ENCODE data around the gene GID8.

GID8 gene
- total RNA-seq = 54.1 to 74.6 reads per million in 2 donors

DNA sequence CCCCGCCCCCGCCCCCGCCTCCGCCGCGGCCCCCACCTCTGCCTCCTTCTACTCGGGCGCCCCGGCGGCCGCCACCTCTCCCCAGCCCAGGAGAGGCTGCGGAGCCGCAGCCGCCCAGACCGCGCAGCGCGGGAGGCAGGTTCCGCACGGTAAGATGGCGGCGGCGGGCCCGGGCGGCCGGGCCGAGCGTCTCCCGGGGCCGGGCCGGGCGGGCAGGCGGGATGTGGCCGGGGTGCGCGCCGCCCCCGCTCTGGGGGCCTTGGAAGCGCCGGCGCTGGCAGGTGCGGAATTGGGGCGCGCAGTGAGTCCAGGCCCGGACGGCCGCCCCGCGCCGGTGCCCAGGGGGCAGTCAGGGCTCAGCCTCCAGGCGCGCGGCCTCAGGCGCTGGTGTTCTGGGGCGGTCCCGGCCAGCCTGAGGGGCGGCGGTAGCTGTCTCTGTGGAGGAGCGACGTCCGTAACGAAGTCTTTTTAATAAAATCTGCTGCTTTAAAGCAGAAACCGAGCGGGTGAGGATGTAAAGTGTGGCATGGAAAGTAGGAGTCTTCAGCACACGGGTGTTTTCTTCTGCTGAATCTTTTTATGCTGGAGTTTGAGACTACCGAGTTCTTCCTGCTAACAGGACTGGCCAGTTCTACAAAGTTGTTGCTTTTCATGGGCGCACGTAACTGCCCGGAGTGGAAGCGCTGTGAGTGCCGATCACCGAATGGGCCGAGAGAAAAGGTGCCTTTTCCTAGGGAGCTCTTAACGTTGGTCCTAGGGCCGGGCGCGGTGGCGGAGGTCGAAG lies at the start of gene GID8:
GID8 (plus strand) TSS at position 43 of the 784 bp plus-strand sequence. CDS start 3,356 bp downstream, outside the sequence.
- DNase-seq = peak; percentile 44

DNA sequence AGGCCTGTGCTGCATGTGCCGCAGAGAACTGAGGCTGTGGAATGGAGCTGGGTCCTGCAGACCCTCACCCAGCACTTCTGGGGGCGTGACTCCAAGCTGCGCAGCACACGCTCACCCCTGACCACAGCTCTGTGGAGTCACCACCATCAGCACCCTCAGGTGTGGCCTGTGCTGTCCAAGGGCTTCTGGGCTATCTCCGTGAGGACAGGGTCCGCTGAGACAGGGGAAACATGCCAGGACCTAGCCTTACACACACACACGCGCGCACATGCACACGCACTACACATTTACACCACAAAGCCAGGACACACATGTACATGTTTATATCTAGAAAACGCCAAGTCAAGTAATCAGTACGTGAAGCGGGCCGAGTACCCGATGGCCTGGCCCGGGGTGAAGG lies 49.5 kb upstream of the GID8 start:
- DNase-seq = no peak

DNA sequence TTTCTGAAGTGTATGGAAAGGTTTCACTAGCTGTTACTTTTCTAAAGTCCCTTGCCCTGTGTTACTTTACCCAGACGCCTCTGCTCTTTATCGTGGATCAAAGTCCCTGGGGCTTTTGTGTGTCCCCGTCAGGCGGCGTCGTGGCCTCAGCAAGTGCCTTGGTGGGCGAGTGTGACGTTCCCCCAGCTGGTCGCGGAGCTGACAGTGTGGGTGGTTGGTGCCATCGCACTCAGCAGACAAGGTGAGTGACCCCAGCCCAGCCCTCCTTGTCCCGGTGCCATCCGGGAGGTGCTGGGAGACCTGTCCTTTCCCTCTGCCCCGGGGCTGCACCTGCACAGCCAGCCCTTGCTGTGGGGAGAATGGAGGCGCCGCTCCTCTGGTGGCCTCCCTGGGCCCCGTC lies 49.0 kb upstream of the GID8 start:
- no peak for DNase-seq

DNA sequence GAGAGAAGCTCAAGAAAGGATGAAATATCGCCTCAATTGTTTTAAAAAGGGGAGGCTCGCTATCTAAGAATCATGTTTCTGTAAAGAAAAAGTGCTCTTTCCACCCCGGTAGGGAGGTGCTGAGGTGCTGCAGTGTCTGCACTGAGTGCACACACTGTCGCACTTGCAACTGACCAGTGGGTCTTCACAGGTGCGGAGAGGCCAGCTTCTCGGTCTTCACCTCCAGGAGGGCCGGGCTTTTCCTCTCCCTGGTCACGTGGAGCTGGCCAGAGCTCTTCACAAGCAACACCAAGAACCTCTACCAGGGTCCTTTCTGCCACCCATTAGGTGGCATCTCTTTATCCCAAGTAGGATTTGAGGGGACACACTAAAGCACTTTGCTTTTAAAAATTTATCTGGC lies 48.5 kb upstream of the GID8 start:
- no peak for DNase-seq

DNA sequence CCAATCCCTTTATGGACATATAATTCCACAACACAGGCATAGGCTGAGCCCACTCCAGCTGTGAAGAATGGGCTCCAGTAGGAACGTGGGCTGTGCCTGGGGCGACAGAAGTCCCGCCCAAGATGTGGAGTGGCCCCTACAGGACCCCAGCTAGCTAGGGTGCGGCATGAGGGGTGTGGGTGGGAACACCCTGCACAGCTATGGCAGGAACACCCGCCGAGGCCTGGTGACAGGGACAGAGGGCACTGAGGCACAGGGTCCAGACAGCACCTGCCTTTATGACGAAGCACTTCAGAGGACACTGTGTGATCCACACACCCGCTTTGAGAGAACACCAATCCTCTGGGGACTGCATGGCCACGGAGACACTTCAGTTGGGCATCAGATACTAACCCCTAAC lies 48.1 kb upstream of the GID8 start:
- DNase-seq = no peak

DNA sequence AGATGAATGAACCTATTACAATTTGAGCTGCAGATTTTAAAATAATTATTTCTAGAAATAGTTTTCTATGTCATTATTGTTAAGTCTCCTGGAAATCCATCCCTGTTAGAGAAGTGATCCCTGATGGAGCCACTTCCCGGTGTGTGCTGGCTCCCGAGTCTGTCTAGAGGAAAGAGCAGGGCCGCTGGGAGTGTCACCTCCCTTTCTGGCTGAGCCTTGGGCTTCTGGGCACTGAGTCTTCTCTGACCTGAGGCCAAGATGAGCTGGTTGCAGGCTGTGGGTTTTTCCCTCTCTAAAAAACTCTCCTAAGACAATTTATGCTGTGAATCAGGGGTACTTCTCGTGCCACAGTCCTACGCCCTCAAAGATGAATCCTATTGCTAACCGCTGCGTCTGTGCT lies 47.5 kb upstream of the GID8 start:
- no peak for DNase-seq

DNA sequence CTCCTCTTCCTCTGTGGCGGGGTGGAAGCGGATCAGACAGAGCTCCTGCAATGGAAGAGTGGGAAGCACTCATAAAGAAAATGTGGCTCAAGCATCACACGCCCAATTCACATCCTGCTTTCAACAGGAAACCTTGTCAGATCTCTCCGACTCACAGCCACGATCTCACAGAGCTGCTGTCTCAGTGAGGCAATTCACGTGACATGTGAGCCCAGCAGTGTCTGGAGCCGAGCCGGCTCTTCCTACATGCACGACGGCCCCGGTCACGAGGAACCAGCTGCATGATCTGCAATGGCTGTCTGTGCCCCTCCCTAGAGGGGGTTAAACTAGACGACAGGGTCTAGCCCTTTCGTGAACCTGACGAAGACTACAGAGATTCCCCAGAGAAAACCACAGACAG lies 46.8 kb upstream of the GID8 start:
- DNase-seq = no peak

DNA sequence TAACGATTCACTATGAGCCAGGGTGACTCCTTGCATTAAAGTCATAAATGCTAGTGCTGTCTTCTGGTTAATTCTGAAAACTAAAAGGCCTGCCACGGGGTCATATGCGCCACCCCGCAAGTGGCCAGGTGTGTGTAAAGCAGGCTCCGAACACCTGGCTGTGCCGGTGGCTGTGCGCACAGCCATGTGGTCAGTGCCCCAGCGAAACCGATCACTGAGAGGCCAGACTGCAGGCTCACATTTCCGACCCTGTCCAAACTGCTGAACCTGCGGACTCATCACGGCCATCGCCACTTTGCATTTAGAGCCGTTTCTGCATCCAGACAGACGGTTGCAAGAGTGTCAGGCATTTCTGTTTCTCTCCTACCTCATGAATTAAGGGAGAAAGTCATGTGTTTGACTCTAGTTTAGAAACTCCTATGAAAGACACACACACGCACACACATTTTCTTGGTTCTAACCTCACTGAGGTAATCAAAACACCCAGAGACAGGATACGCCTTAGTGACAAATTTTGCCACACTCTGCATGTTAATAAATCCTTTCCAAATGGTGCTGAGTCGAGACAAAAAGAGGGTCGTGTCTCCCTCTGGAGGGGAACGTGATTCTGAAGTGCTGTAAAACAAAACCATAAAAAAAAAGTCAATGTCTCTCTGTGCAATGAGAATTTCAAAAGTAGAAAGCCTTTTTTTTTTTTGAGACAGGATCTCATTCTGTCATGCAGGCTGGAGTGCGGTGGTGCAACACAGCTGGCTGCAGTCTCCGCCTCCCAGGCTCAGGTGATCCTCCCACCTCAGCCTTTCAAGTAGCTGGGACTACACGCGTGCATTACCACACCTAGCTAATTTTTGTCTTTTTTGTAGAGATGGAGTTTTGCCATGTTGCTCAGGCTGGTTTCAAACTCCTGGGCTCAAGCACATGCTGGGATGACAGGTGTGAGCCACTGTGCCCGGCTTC lies 45.3 kb upstream of the GID8 start:
- DNase-seq = no peak

DNA sequence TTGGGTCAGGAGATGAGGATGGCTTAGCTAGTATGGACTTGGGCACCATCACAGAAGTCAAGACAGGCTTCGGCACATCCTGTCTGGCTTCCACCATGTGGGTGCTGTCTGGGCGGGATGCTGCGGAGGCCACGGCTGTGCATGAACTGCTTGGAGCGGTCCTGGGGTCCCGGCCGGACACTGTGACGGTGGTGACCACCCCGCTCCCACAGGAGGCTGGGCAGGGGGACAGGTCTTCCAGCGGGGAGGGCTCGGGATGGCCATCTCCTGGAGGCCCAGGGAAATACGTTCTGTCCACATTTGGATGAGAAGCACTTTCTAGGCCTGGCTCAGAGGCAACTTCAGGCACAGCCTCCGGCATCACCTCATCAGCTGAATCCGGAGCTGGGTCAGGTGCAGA lies 44.2 kb upstream of the GID8 start:
- DNase-seq = no peak

DNA sequence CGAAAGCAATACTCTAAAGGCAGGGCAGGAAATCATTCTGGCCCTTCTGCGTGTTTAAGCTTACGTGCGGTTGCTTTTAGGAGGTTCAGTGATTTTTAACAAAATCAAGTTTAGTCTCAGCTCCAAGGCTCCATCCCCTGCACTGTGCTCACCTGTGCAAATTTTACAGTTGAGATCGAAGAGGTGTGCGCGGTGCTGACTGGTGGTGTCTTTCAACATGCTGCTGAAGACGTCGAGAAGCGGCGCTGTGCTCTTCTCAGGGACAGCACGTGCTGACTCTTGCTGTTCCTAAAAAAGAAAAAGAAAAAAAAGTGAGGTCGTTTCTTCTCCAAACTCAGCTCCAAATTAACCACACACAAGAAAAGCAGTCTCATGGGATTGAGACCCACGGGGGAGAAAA lies 43.7 kb upstream of the GID8 start:
- DNase-seq = no peak

DNA sequence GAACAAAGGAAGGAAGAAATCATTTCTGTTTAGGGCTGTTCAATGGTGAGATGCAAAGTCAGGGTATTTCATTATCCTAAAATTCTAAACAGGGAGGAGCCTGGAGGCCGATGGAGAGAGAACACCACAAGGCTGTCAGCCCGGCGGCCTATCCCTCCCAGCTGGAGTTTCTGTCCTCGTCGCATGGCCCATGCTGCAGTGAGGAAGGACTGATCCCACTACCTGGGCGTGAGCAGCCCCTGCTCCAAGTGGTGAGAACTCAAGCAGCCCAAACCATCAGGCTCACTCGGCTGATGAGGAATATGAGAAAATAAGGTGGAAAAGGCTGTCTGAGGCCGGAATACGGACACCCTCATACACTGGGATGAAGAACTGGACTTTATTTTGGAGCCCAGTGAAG lies 42.4 kb upstream of the GID8 start:
- no peak for DNase-seq

DNA sequence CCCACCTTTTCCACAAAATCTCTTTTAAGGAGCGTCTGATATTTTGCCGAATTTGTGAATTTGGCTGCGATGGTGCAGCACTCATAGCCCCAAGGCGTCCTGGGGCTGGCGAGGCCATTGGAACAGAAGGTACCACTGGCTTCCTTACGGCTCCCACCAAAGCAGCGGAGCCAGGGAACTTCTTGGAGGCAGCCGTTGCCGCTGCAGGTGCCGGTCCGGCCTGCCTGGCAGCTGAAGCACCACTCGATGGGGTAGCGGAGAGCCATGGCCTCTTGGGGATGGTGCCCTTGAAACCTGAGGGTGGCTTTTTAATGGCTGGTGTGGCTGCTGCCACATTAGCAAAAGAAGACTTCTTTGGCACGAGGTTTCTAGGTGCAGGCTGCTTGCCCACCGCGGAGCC lies 41.4 kb upstream of the GID8 start:
- no peak for DNase-seq

DNA sequence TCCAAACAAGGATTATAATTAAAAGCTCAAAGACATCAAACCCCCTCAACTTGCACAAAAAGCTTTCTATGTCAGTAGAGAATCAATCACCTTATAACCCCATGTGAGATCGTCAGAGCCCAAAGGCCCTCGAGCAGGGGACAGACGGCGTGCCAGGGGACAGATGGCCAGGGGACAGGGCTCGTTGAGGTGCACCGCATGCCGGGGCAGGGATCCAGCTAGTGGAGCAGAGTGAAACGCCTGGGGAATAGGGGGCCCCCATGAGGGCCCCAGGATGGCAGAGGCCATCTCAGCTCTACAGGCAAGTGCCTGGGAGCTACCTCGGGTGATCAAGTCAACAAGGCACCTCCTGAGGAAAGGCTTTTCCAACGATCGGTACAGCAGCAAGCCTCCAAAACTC lies 40.3 kb upstream of the GID8 start:
- no peak for DNase-seq

DNA sequence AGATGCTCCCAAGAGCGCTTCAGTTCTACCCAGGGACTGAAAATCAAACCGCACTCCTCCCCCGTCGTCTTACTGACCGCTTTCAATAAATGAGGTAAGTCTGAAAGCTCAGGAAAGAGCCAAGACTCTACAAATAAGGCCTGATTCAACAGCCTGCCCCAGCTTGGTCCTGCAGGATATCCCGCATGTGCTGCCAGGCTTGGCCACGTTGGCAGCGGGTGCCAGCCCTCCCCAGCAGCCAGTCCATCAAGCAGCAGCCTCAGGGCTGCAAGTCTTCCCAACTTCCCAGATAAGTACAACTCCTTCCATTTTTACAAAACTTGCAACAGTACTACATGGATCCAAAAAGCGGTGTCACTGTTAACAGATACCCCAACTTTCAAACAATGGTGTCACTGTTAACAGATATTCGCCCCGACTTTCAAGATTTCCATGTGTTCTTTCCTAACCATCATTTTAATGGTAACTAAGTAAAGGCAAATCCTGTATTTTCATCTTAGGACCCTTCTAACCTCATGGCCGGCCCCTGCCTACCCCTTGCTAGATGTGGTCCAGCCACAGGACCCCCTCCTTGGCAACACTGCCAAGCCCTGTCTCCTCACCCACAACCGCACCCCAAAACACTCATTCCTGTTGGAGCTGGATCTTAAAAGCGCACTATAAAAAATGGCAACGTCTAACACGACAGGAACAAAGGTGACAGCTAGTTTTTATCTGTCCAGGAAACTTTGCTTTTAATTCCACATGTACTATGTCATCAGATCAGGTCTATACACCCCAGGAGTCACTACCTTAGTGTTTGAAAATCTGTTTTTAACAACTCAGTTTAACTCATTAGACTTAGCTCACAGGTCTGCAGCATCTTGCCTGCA lies 39.6 kb upstream of the GID8 start:
- no peak for DNase-seq

DNA sequence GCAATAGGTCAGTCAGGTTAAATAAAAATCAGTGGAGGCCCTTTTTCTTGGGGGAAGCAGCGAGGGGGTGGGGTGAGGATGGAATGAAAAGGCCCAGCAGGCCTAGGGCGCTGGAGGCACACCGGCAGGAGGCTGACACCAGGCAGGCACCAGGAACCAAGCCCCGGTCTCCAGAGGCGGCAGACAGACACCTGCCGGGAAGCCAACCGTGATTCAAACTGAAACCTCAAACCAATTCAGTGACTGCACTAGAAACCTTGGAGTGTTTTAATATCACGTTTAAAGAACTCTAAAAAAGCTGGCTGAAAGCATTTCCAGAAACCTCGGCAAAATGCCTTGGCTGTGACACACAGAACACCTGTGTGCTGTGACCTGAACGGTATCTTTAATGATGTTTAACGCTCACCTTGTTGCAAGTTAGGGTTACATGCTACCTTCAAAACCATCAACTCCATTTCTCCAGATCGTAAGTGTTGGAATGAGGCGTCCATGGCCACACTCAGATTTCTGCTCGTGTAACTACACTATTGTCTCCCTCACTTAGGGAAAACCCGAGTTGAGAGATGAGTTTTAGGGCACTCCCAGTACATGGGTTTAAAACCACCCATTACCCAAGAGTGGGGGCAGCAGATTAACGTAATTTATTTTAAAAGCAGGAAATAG lies 38.8 kb upstream of the GID8 start:
- no peak for DNase-seq

DNA sequence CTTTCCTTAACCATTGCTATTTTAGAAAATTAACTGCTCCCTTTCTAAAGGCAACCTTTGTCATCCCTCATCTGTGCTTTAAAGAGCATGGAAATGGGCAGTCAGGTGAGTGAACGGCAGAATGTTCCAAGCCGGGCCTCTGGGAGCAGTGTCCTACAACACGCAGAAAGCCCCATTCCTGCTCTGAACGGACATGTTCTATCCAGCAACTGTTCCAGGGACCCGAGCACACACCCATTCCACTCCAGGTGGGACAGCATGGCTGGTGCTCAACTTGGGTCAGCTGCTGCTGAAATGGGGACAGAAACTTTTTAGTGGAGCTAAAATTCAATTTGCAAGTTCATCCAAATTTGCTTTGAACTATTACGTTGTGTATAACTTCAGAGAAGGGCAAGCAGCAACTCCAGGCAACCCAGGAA lies 38.3 kb upstream of the GID8 start:
- DNase-seq = no peak

DNA sequence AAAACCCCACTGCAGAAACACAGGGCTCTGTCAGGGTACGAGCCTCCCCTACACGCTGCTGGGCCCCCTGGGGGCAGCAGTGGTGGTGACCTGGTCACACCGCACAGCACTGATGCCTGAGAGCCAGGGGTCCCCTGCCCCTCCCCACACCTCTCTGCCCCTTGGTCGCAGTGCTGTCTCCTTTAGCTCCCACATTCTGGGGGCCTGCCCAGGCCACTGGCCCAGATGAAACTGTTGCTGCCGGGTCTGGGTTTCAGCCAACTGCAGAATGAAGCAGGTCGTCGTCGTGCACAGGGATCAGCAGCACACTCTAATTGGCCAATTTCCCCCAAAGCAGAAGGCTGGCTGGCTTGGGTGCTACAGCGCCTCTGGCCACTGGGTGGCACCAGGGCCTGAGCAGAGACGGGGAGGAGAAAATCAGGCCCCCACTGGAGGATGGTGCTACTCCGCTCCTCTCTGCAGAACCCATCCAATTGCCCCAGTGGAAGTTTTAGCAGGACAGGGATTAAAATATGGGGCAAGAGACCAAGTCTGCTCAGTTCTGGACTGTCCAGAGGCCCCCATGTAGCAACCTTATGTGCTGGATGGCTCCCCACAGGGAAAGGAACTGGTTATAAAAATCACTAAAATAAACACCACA lies 37.8 kb upstream of the GID8 start:
- peak; percentile 65 for DNase-seq

DNA sequence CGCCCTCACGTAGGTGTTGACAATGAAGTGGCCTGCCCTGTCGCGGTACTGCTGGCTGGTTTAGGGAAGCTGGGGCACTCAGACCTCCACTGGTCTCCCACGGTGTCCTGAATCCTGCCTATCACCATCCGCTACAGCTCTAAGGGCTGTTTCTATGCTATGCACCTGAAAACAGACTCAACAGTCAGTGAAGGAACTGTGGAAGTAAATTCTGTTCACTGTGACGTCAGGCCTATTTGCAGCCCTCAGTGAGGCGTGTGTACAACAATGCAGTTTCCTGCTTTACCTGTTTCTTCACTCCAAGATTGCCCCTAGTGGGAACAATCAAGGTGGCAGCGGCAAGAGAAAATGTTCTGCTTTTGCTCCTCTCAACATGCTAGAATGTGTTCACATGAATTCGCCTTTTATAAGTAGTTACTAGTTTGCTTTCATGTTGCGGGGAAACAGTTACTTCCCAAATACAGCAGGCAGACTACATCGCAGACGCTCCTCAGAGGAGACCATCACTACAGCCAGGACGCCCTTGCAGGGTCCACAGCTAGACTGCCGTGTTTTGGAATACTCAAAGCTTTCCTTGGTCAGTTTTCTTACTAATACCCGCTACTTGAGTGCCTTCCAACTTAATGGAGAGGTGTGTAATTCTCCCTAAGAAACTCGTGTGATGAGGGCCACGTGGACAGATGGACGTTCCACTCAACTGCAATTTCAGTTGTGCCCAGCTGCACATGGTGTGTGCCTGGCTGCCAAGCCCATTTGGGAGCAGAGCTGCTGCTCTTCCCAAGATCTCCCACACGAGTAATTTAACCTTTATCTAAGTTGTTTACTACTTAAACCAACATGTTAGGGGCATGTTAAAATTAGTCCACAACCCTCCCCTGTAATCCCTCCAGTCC lies 37.0 kb upstream of the GID8 start:
- no peak for DNase-seq

DNA sequence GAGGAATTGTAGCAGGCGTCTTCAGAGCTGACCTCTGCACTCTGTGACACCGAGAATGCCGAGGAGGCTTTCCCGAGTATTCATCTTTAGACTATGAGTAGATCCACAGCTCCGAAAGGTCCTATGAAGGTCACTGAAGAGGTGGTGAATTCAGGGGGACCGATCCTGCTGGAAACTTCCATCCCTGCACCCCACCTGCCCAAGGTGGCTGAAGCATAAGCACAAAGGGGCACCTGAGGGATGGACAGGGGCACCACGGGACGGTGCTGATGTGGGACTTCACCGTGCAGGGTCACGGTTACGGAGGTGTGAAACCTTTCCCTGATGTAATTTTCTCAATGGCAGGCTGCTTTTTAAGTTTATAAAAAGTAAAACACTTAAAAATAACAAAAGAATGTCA lies 36.1 kb upstream of the GID8 start:
- DNase-seq = no peak

DNA sequence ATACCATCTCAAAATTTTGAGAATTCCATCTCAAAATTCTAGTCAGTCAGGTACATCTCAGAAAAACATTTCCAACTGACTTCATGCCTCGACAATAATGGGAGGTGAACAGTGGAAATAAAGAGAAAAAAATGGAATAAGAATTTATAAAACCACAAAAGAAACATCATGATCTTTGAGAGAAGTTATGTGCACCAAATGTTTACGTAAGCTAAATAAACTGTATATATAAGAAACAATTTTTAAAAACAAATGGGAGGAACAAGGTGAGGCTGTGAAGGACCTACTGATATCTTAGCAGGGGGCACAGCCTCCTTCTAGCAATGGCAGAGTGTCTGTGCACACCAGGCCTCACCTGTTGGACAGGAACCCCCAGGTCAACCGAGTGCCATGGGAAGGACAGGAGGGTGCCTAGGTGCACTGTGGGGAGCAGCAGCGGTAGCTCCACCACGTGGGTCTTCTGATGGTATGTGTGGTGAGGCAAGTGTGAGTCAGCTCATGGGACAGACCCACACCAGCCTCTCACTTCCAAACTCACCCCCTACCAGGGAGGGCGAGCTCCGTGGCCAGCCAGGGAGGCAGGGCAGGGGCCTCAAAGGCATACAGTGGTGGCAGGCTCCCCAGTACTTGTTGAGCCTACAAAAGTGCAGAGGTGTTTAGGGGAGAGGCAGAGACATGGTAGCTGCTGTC lies 34.9 kb upstream of the GID8 start:
- no peak for DNase-seq

Data from T-helper 9 cell (primary cell).